ENCODE measurements around the gene SLC25A24. TPM values are rescaled to one million over a fixed set of nuclear protein-coding genes. Genes with fewer than 3 reads are reported as not detected.
A peak's percentile ranks its signal among the peaks of the same experiment; 100 is the strongest.

Gene SLC25A24
- total and polyA plus RNA-seq, 4 donors, result 17.9 to 73.2 (median 38.2) TPM

GRCh38 chr1:108120163-108120562, 80.0 kb downstream of the SLC25A24 start:
- no peak for TF ChIP-seq CTCF (IDR thresholded peaks at IDR 0.05; ENCODE audit: control extremely low read depth, extremely low read depth)
- no peak for DNase-seq
- Histone ChIP-seq H3K27me3 (ENCODE audit: control insufficient read depth in 3 of 3, insufficient read depth in 3 of 3, low read length in 2 of 3) (no peaks in the 10 kb centered on the region), H3K36me3 (ENCODE audit: control insufficient read depth in 4 of 4, insufficient read depth in 4 of 4, low read length in 4 of 4) (no peaks in the 10 kb centered on the region), H3K9ac (ENCODE audit: insufficient read depth in 1 of 2, low read length in 2 of 2) (no peak overlapping the region), H3K27ac (ENCODE audit: low read depth in 1 of 2, low read length in 1 of 2) (no peak overlapping the region), H3K4me1 (ENCODE audit: control insufficient read depth in 5 of 5, insufficient read depth in 5 of 5, low read length in 5 of 5) (peaks cover 0 to 3% (median 0%) of the 10 kb centered on the region in 5 donors), H3K9me3 (ENCODE audit: control insufficient read depth in 4 of 4, insufficient read depth in 3 of 4, low read length in 3 of 4) (no peaks in the 10 kb centered on the region), H3K4me3 (no peak overlapping the region)
- WGBS, 2 donors, result 94 to 97% methylated on average over 6 of the region's 6 CpGs
- ATAC-seq (ENCODE audit: insufficient read depth, low FRiP score), result no peak

- 47 to 50% methylated on average over 5 of the region's 5 CpGs for WGBS, 2 donors
- DNase-seq, result peak in 2 of 3 donors; percentile 25 to 45
Observed at GRCh38 chr1:108119500-108119899, 80.6 kb downstream of the SLC25A24 start.

GRCh38 chr1:108117945-108118902, 81.9 kb downstream of the SLC25A24 start:
- Histone ChIP-seq H3K4me3 (no peak overlapping the region), H3K9me3 (ENCODE audit: control insufficient read depth in 4 of 4, insufficient read depth in 3 of 4, low read length in 3 of 4) (no peaks in the 10 kb centered on the region), H3K4me1 (ENCODE audit: control insufficient read depth in 5 of 5, insufficient read depth in 5 of 5, low read length in 5 of 5) (peaks cover 0 to 4% (median 0%) of the 10 kb centered on the region in 5 donors), H3K27me3 (ENCODE audit: control insufficient read depth in 3 of 3, insufficient read depth in 3 of 3, low read length in 2 of 3) (no peaks in the 10 kb centered on the region), H3K27ac (ENCODE audit: low read depth in 1 of 2, low read length in 1 of 2) (no peak overlapping the region), H3K36me3 (ENCODE audit: control insufficient read depth in 4 of 4, insufficient read depth in 4 of 4, low read length in 4 of 4) (no peaks in the 10 kb centered on the region), H3K9ac (ENCODE audit: insufficient read depth in 1 of 2, low read length in 2 of 2) (no peak overlapping the region)
- DNase-seq (peak in 1 of 3 donors; percentile 21), ATAC-seq (ENCODE audit: insufficient read depth, low FRiP score) (no peak)
- 77 to 81% methylated on average over 5 of the region's 5 CpGs for WGBS, 2 donors
- no peak for TF ChIP-seq CTCF (IDR thresholded peaks at IDR 0.05; ENCODE audit: control extremely low read depth, extremely low read depth)

More at GRCh38 chr1:108119500-108119899, 80.6 kb downstream of the SLC25A24 start:
- Histone ChIP-seq H3K9ac (ENCODE audit: insufficient read depth in 1 of 2, low read length in 2 of 2) (no peak overlapping the region), H3K27me3 (ENCODE audit: control insufficient read depth in 3 of 3, insufficient read depth in 3 of 3, low read length in 2 of 3) (no peaks in the 10 kb centered on the region), H3K4me1 (ENCODE audit: control insufficient read depth in 5 of 5, insufficient read depth in 5 of 5, low read length in 5 of 5) (peaks cover 0 to 2% (median 0%) of the 10 kb centered on the region in 5 donors), H3K36me3 (ENCODE audit: control insufficient read depth in 4 of 4, insufficient read depth in 4 of 4, low read length in 4 of 4) (no peaks in the 10 kb centered on the region), H3K9me3 (ENCODE audit: control insufficient read depth in 4 of 4, insufficient read depth in 3 of 4, low read length in 3 of 4) (no peaks in the 10 kb centered on the region), H3K27ac (ENCODE audit: low read depth in 1 of 2, low read length in 1 of 2) (no peak overlapping the region), H3K4me3 (no peak overlapping the region)
- no peak for ATAC-seq (ENCODE audit: insufficient read depth, low FRiP score)
- TF ChIP-seq CTCF (IDR thresholded peaks at IDR 0.05; ENCODE audit: control extremely low read depth, extremely low read depth), result no peak
